Hepatocyte (in vitro differentiated cells): ENCODE data around the gene HK2. TPM values are rescaled to one million over a fixed set of nuclear protein-coding genes. Genes with fewer than 3 reads are reported as not detected.
A peak's percentile ranks its signal among the peaks of the same experiment; 100 is the strongest.

Experiments used
- DNase-seq: peaks from one replicate; pipeline ENCODE4 v3.0.0-alpha.2; 2016; ENCODE audit warnings: low spot score
- H2AFZ ChIP-seq: fragments of 200-600 bp; sonication (generic); 2 replicates; pipeline ENCODE4 v1.6.0; 2016; ENCODE audit warnings: antibody characterized with exemption, mild to moderate bottlenecking
- H3K27ac ChIP-seq: fragments of 200-600 bp; sonication (generic); 2 replicates; pipeline ENCODE4 v1.5.1; 2016; ENCODE audit warnings: mild to moderate bottlenecking
- H3K27me3 ChIP-seq: fragments of 200-600 bp; sonication (generic); 2 replicates; pipeline ENCODE4 v1.6.1; 2016
- H3K36me3 ChIP-seq: fragments of 200-600 bp; sonication (generic); replicated peaks from 2 replicates; pipeline ENCODE4 v1.5.1; 2016; ENCODE audit warnings: low read depth; ENCODE audit not compliant: insufficient read depth
- H3K4me1 ChIP-seq: fragments of 200-600 bp; sonication (generic); 2 replicates; pipeline ENCODE4 v1.5.1; 2016; ENCODE audit warnings: mild to moderate bottlenecking, moderate library complexity; ENCODE audit not compliant: insufficient read depth
- H3K4me2 ChIP-seq: fragments of 200-600 bp; sonication (generic); 2 replicates; pipeline ENCODE4 v1.6.0; 2016
- H3K4me3 ChIP-seq: fragments of 200-600 bp; sonication (generic); 2 replicates; pipeline ENCODE4 v1.5.1; 2016; ENCODE audit warnings: mild to moderate bottlenecking
- H3K79me2 ChIP-seq: fragments of 200-600 bp; sonication (generic); 2 replicates; pipeline ENCODE4 v1.6.0; 2017; ENCODE audit warnings: mild to moderate bottlenecking
- H3K9me2 ChIP-seq: fragments of 200-600 bp; sonication (generic); replicated peaks from 2 replicates; pipeline ENCODE4 v1.6.0; 2017; ENCODE audit warnings: mild to moderate bottlenecking; ENCODE audit not compliant: insufficient read depth
- H3K9me3 ChIP-seq: fragments of 200-600 bp; sonication (generic); 2 replicates; pipeline ENCODE4 v1.5.1; 2016; ENCODE audit warnings: low read depth, mild to moderate bottlenecking
- H4K20me1 ChIP-seq: fragments of 200-600 bp; sonication (generic); 2 replicates; pipeline ENCODE4 v1.6.0; 2016; ENCODE audit warnings: mild to moderate bottlenecking; ENCODE audit not compliant: insufficient read depth, poor library complexity, severe bottlenecking
- CTCF ChIP-seq: fragments of 200-600 bp; sonication (generic); IDR thresholded peaks from 2 replicates; pipeline ENCODE4 v1.5.1; 2016; ENCODE audit warnings: antibody characterized with exemption, mild to moderate bottlenecking; ENCODE audit not compliant: poor library complexity
- EZH2 ChIP-seq: fragments of 200-600 bp; sonication (generic); IDR thresholded peaks from 2 replicates; pipeline ENCODE4 v1.6.1; 2016; ENCODE audit warnings: antibody characterized with exemption, mild to moderate bottlenecking, borderline replicate concordance
- EZH2phosphoT487 ChIP-seq: fragments of 200-600 bp; sonication (generic); IDR thresholded peaks from one replicate; pipeline ENCODE4 v1.6.1; 2018; ENCODE audit warnings: antibody characterized with exemption, mild to moderate bottlenecking, low read depth, moderate library complexity; ENCODE audit not compliant: unreplicated experiment, severe bottlenecking
- WGBS: methylation state at CpG from one replicate; pipeline ENCODE4 v1.1.6; 2016; ENCODE audit warnings: low lambda C conversion rate; ENCODE audit errors: missing lambda C conversion rate; 5-methylcytosine and 5-hydroxymethylcytosine counted together
- polyA plus RNA-seq: library from polyadenylated mRNA; unstranded; fragments of >200 nt; fragmentation: Nextera tagmentation; extraction: Ambion mirVana; gene quantifications from 2 replicates; pipeline ENCODE4 v1.2.1, GENCODE V29; 2016
- total RNA-seq: library from RNA; depleted of rRNA; stranded (reverse); fragments of >200 nt; gene quantifications from 2 replicates; pipeline ENCODE4 v1.2.3, GENCODE V29; 2014

HK2 gene
- total and polyA plus RNA-seq, 2 experiments from 2014 or later, result 25.4 to 25.6 TPM

- Histone ChIP-seq H3K79me2 (no peaks in the 10 kb centered on the region), H3K9me3 (no peaks in the 10 kb centered on the region), H2AFZ (no peak overlapping the region), H3K4me2 (peak overlapping the region; percentile 67), H3K9me2 (no peaks in the 10 kb centered on the region), H3K4me3 (no peak overlapping the region), H3K36me3 (no peaks in the 10 kb centered on the region), H3K27ac (no peak overlapping the region), H4K20me1 (no peaks in the 10 kb centered on the region), H3K27me3 (no peaks in the 10 kb centered on the region), H3K4me1 (no peaks in the 10 kb centered on the region)
- TF ChIP-seq EZH2phosphoT487 (no peak), EZH2 (no peak), CTCF (no peak)
- no peak for DNase-seq
- 66% methylated on average over 31 of the region's 31 CpGs for WGBS
These were observed 75.0 kb downstream of the HK2 start for GRCh38 chr2:74908748-74909444.

- no peaks in the 10 kb centered on the region for H3K27me3 ChIP-seq
- no peak overlapping the region for H3K4me2 ChIP-seq
- H3K27ac ChIP-seq, result no peak overlapping the region
- no peaks in the 10 kb centered on the region for H3K4me1 ChIP-seq
- H3K9me2 ChIP-seq, result no peaks in the 10 kb centered on the region
- no peak overlapping the region for H2AFZ ChIP-seq
- TF ChIP-seq EZH2phosphoT487 (no peak), CTCF (no peak), EZH2 (no peak)
- no peaks in the 10 kb centered on the region for H3K9me3 ChIP-seq
- H4K20me1 ChIP-seq, result no peaks in the 10 kb centered on the region
- DNase-seq, result no peak
- H3K36me3 ChIP-seq, result no peaks in the 10 kb centered on the region
- H3K4me3 ChIP-seq, result no peak overlapping the region
- no peaks in the 10 kb centered on the region for H3K79me2 ChIP-seq
- WGBS, result 79% methylated on average over 1 of the region's 1 CpG
These were observed 76.3 kb downstream of the HK2 start for GRCh38 chr2:74910245-74910644.

- Histone ChIP-seq H4K20me1 (no peaks in the 10 kb centered on the region), H3K27me3 (no peaks in the 10 kb centered on the region), H3K27ac (no peak overlapping the region), H3K36me3 (no peaks in the 10 kb centered on the region), H2AFZ (no peak overlapping the region), H3K9me3 (no peaks in the 10 kb centered on the region), H3K4me2 (no peak overlapping the region), H3K4me1 (no peaks in the 10 kb centered on the region), H3K79me2 (no peaks in the 10 kb centered on the region), H3K4me3 (no peak overlapping the region), H3K9me2 (no peaks in the 10 kb centered on the region)
- 67% methylated on average over 4 of the region's 4 CpGs for WGBS
- TF ChIP-seq CTCF, result no peak
- TF ChIP-seq EZH2phosphoT487, result no peak
- no peak for TF ChIP-seq EZH2
- DNase-seq, result no peak
These were observed 77.1 kb downstream of the HK2 start for GRCh38 chr2:74911061-74911460.

- WGBS, result 82% methylated on average over 4 of the region's 4 CpGs
- Histone ChIP-seq H2AFZ (no peak overlapping the region), H3K79me2 (no peaks in the 10 kb centered on the region), H3K27me3 (no peaks in the 10 kb centered on the region), H3K9me2 (no peaks in the 10 kb centered on the region), H3K4me1 (no peaks in the 10 kb centered on the region), H3K4me2 (no peak overlapping the region), H4K20me1 (no peaks in the 10 kb centered on the region), H3K4me3 (no peak overlapping the region), H3K9me3 (no peaks in the 10 kb centered on the region), H3K36me3 (no peaks in the 10 kb centered on the region), H3K27ac (no peak overlapping the region)
- no peak for TF ChIP-seq EZH2phosphoT487
- no peak for TF ChIP-seq EZH2
- no peak for TF ChIP-seq CTCF
- DNase-seq, result no peak
These were observed 81.8 kb downstream of the HK2 start for GRCh38 chr2:74915743-74916142.
